ENCODE data around the gene ACSS3. TPM values are rescaled to one million over a fixed set of nuclear protein-coding genes. Genes with fewer than 3 reads are reported as not detected.

The ACSS3 gene
- total RNA-seq, 1 donor from 2014 or later, result 1.0 TPM

- DNase-seq, result no peak
Measured at GRCh38 chr12:81303935-81304334, 226.1 kb downstream of the ACSS3 start.

Other genes with a start within 250 kb of the ACSS3 start
- gene LIN7A, start 140.1 kb upstream of the ACSS3 start, total RNA-seq, result 0.19 and 1.2 TPM in 2 replicates

Measured in dermis blood vessel endothelial cell (primary cell).